ENCODE data around the gene ZNF454.

- TF ChIP-seq ZNF274 (IDR thresholded peaks at IDR 0.05; ENCODE audit: low read depth, low read length) (no peak), YY1 (IDR thresholded peaks at IDR 0.05; ENCODE audit: insufficient read depth, insufficient read length) (no peak)
Measured at GRCh38 chr5:178941361-178941760, 363 bp downstream of the ZNF454 start.
